SK-N-SH (cell line): ENCODE results near the gene MAST1.

Experiments
- MXI1 ChIP-seq: IDR thresholded peaks from 2 replicates; pipeline ENCODE4 v1.6.1; 2012; ENCODE audit warnings: mild to moderate bottlenecking, low read depth, low read length, improper control_type of control experiment
- POLR2AphosphoS5 ChIP-seq: IDR thresholded peaks from 2 replicates; pipeline ENCODE4 v1.6.1; 2012; ENCODE audit warnings: low read depth, low read length
- RCOR1 ChIP-seq: fragments of 150-350 bp; IDR thresholded peaks from 2 replicates; pipeline ENCODE4 v1.6.1; 2017; ENCODE audit warnings: antibody characterized with exemption, low read length
- SMC3 ChIP-seq: IDR thresholded peaks from 2 replicates; pipeline ENCODE4 v1.6.1; 2012; ENCODE audit warnings: low read depth, low read length, improper control_type of control experiment
- TF ChIP-seq, protein P1 (sequence below): fragments of 200-600 bp; sonication (generic); IDR thresholded peaks from 2 replicates; pipeline ENCODE4 v1.6.1; 2017; ENCODE audit warnings: antibody characterized with exemption, mild to moderate bottlenecking, moderate library complexity

DNA sequence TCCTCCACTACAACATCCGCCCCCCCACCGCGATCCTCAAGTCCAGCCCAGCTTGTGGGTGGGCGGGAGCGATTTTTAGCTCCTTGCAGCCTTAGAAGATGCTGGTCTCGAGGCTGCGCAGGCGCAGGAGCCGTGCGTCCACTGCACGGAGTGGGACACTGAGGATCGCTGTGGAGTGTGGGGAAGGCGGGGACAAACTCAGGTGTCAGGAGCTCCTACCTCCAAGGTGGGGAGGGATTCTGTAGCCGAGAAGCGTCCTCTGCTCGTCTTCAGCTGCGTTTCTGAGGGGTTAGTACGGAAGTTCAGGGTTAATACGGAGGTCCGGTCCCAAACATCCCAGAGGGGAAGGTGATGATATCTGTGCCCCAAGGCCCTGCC is 3.8 kb upstream of the MAST1 start, which contains the start of gene RTBDN:
- TF ChIP-seq MXI1: no peak
- TF ChIP-seq, protein P1, sequence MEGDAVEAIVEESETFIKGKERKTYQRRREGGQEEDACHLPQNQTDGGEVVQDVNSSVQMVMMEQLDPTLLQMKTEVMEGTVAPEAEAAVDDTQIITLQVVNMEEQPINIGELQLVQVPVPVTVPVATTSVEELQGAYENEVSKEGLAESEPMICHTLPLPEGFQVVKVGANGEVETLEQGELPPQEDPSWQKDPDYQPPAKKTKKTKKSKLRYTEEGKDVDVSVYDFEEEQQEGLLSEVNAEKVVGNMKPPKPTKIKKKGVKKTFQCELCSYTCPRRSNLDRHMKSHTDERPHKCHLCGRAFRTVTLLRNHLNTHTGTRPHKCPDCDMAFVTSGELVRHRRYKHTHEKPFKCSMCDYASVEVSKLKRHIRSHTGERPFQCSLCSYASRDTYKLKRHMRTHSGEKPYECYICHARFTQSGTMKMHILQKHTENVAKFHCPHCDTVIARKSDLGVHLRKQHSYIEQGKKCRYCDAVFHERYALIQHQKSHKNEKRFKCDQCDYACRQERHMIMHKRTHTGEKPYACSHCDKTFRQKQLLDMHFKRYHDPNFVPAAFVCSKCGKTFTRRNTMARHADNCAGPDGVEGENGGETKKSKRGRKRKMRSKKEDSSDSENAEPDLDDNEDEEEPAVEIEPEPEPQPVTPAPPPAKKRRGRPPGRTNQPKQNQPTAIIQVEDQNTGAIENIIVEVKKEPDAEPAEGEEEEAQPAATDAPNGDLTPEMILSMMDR: no peak
- no peak for TF ChIP-seq SMC3
- TF ChIP-seq POLR2AphosphoS5: no peak
- no peak for TF ChIP-seq RCOR1
